Upper lobe of left lung (tissue), 4 donors: ENCODE results near the gene ZNF697.

Experiments
- CTCF ChIP-seq, 6 experiments: fragments of 450-650 bp in 4 of 6; fragments of 200-600 bp in 2 of 6; sonication (generic) in 2 of 6; IDR thresholded peaks; one replicate each; pipeline ENCODE4 v1.5.1; 2016 to 2019; ENCODE audit warnings: antibody characterized with exemption in 6 of 6
- EP300 ChIP-seq, 4 donors: sonication (generic); formaldehyde crosslinking; IDR thresholded peaks; one replicate each; pipeline ENCODE4 v1.5.1; 2017; ENCODE audit warnings: antibody characterized with exemption in 4 of 4, control low read depth in 2 of 4
- POLR2A ChIP-seq, 4 donors: fragments of 450-650 bp; IDR thresholded peaks; one replicate each; pipeline ENCODE4 v1.5.1; 2016 to 2017; ENCODE audit warnings: antibody characterized with exemption in 4 of 4, mild to moderate bottlenecking in 2 of 4

GRCh38 chr1:119626011-119626545, 22.0 kb downstream of the ZNF697 start:
- TF ChIP-seq CTCF (IDR thresholded peaks at IDR 0.05) (no peak), POLR2A (IDR thresholded peaks at IDR 0.05) (no peak), EP300 (IDR thresholded peaks at IDR 0.05) (no peak)
